ENCODE results near the gene NUDT9. TPM values are rescaled to one million over a fixed set of nuclear protein-coding genes. Genes with fewer than 3 reads are reported as not detected.
"Not testable (repeated sequence)": the region's sequence is repeated elsewhere in the genome, so short reads cannot be mapped to it uniquely, and the experiment has no call there.

NUDT9 gene
- total RNA-seq, 2 donors from 2014 or later, result 10.2 to 12.6 TPM

- not testable (repeated sequence) for H3K27me3 Mint-ChIP-seq (ENCODE audit: low read depth); H3K27ac Mint-ChIP-seq; H3K9me3 Mint-ChIP-seq; DNase-seq; H3K4me3 Mint-ChIP-seq; ATAC-seq (replicated peaks in 1 of 2); H3K36me3 Mint-ChIP-seq (ENCODE audit: insufficient read depth in 2 of 2)
- peaks cover 15% of the 10 kb centered on the region for H3K4me1 Mint-ChIP-seq (ENCODE audit: low read depth)
These were observed 4.0 kb upstream of the NUDT9 start for GRCh38 chr4:87418410-87418809.

GRCh38 chr4:87419578-87420249, 2.7 kb upstream of the NUDT9 start:
- H3K9me3 Mint-ChIP-seq, result no peaks in the 10 kb centered on the region
- no peak overlapping the region for H3K27ac Mint-ChIP-seq
- H3K27me3 Mint-ChIP-seq (ENCODE audit: low read depth), result no peaks in the 10 kb centered on the region
- DNase-seq, result no peak
- ATAC-seq (replicated peaks in 1 of 2), result no peak
- H3K4me1 Mint-ChIP-seq (ENCODE audit: low read depth), result peaks cover 28% of the 10 kb centered on the region
- H3K4me3 Mint-ChIP-seq, result no peak overlapping the region
- H3K36me3 Mint-ChIP-seq (ENCODE audit: insufficient read depth in 2 of 2), result peaks cover 0 to 1% of the 10 kb centered on the region in 2 donors

GRCh38 chr4:87420276-87420830, 2.0 kb upstream of the NUDT9 start:
- no peak overlapping the region for H3K27ac Mint-ChIP-seq
- H3K36me3 Mint-ChIP-seq (ENCODE audit: insufficient read depth in 2 of 2), result peaks cover 0 to 1% of the 10 kb centered on the region in 2 donors
- no peak for ATAC-seq (replicated peaks in 1 of 2)
- no peak for DNase-seq
- no peaks in the 10 kb centered on the region for H3K27me3 Mint-ChIP-seq (ENCODE audit: low read depth)
- H3K4me1 Mint-ChIP-seq (ENCODE audit: low read depth), result peaks cover 32% of the 10 kb centered on the region
- no peaks in the 10 kb centered on the region for H3K9me3 Mint-ChIP-seq
- no peak overlapping the region for H3K4me3 Mint-ChIP-seq

- peaks cover 0 to 1% of the 10 kb centered on the region in 2 donors for H3K36me3 Mint-ChIP-seq (ENCODE audit: insufficient read depth in 2 of 2)
- H3K4me1 Mint-ChIP-seq (ENCODE audit: low read depth), result peaks cover 32% of the 10 kb centered on the region
- no peaks in the 10 kb centered on the region for H3K9me3 Mint-ChIP-seq
- ATAC-seq (replicated peaks in 1 of 2), result no peak
- DNase-seq, result no peak
- H3K27ac Mint-ChIP-seq, result peak overlapping the region; percentile 90
- no peaks in the 10 kb centered on the region for H3K27me3 Mint-ChIP-seq (ENCODE audit: low read depth)
- peak overlapping the region; percentile 90 to 91 for H3K4me3 Mint-ChIP-seq
These were observed 1.1 kb downstream of the NUDT9 start for GRCh38 chr4:87423317-87424098.

GRCh38 chr4:87424099-87424543, 1.7 kb downstream of the NUDT9 start:
- not testable (repeated sequence) for H3K27me3 Mint-ChIP-seq (ENCODE audit: low read depth); H3K9me3 Mint-ChIP-seq; DNase-seq; ATAC-seq (replicated peaks in 1 of 2); H3K36me3 Mint-ChIP-seq (ENCODE audit: insufficient read depth in 2 of 2)
- H3K4me3 Mint-ChIP-seq, result peak overlapping the region; percentile 90 to 91
- H3K4me1 Mint-ChIP-seq (ENCODE audit: low read depth), result peaks cover 32% of the 10 kb centered on the region
- peak overlapping the region; percentile 90 for H3K27ac Mint-ChIP-seq

- ATAC-seq (replicated peaks in 1 of 2), result no peak
- peaks cover 0 to 1% of the 10 kb centered on the region in 2 donors for H3K36me3 Mint-ChIP-seq (ENCODE audit: insufficient read depth in 2 of 2)
- peaks cover 40% of the 10 kb centered on the region for H3K4me1 Mint-ChIP-seq (ENCODE audit: low read depth)
- DNase-seq, result no peak
- H3K27me3 Mint-ChIP-seq (ENCODE audit: low read depth), result no peaks in the 10 kb centered on the region
- no peaks in the 10 kb centered on the region for H3K9me3 Mint-ChIP-seq
- H3K27ac Mint-ChIP-seq, result peak overlapping the region; percentile 24
- H3K4me3 Mint-ChIP-seq, result no peak overlapping the region
These were observed 3.3 kb downstream of the NUDT9 start for GRCh38 chr4:87425711-87426110.

GRCh38 chr4:87426865-87427517, 4.6 kb downstream of the NUDT9 start:
- H3K36me3 Mint-ChIP-seq (ENCODE audit: insufficient read depth in 2 of 2), result peaks cover 0 to 1% of the 10 kb centered on the region in 2 donors
- H3K4me3 Mint-ChIP-seq, result no peak overlapping the region
- DNase-seq (no peak), ATAC-seq (replicated peaks in 1 of 2) (no peak)
- peak overlapping the region; percentile 33 for H3K27ac Mint-ChIP-seq
- no peaks in the 10 kb centered on the region for H3K9me3 Mint-ChIP-seq
- peaks cover 31% of the 10 kb centered on the region for H3K4me1 Mint-ChIP-seq (ENCODE audit: low read depth)
- H3K27me3 Mint-ChIP-seq (ENCODE audit: low read depth), result no peaks in the 10 kb centered on the region

GRCh38 chr4:87427518-87427868, 5.1 kb downstream of the NUDT9 start:
- no peaks in the 10 kb centered on the region for H3K27me3 Mint-ChIP-seq (ENCODE audit: low read depth)
- no peaks in the 10 kb centered on the region for H3K9me3 Mint-ChIP-seq
- H3K27ac Mint-ChIP-seq, result peak overlapping the region; percentile 33
- peaks cover 29% of the 10 kb centered on the region for H3K4me1 Mint-ChIP-seq (ENCODE audit: low read depth)
- no peak overlapping the region for H3K4me3 Mint-ChIP-seq
- ATAC-seq (replicated peaks in 1 of 2) (no peak), DNase-seq (no peak)
- H3K36me3 Mint-ChIP-seq (ENCODE audit: insufficient read depth in 2 of 2), result no peaks in the 10 kb centered on the region

GRCh38 chr4:87428979-87429378, 6.6 kb downstream of the NUDT9 start:
- H3K36me3 Mint-ChIP-seq (ENCODE audit: insufficient read depth in 2 of 2), result no peaks in the 10 kb centered on the region
- no peak for DNase-seq
- H3K4me3 Mint-ChIP-seq, result no peak overlapping the region
- H3K27me3 Mint-ChIP-seq (ENCODE audit: low read depth), result no peaks in the 10 kb centered on the region
- H3K27ac Mint-ChIP-seq, result no peak overlapping the region
- peaks cover 31% of the 10 kb centered on the region for H3K4me1 Mint-ChIP-seq (ENCODE audit: low read depth)
- no peaks in the 10 kb centered on the region for H3K9me3 Mint-ChIP-seq
- ATAC-seq (replicated peaks in 1 of 2), result no peak

- no peaks in the 10 kb centered on the region for H3K27me3 Mint-ChIP-seq (ENCODE audit: low read depth)
These were observed 7.7 kb downstream of the NUDT9 start for GRCh38 chr4:87430038-87430437.

GRCh38 chr4:87433342-87433741, 11.0 kb downstream of the NUDT9 start:
- Mint-ChIP-seq H3K9me3 (no peaks in the 10 kb centered on the region), H3K36me3 (ENCODE audit: insufficient read depth in 2 of 2) (peaks cover 0 to 5% of the 10 kb centered on the region in 2 donors), H3K27me3 (ENCODE audit: low read depth) (no peaks in the 10 kb centered on the region), H3K4me3 (no peak overlapping the region), H3K4me1 (ENCODE audit: low read depth) (peaks cover 24% of the 10 kb centered on the region), H3K27ac (no peak overlapping the region)
- no peak for DNase-seq
- no peak for ATAC-seq (replicated peaks in 1 of 2)

More at GRCh38 chr4:87430038-87430437, 7.7 kb downstream of the NUDT9 start:
- no peaks in the 10 kb centered on the region for H3K9me3 Mint-ChIP-seq
- DNase-seq (no peak), ATAC-seq (replicated peaks in 1 of 2) (no peak)
- H3K36me3 Mint-ChIP-seq (ENCODE audit: insufficient read depth in 2 of 2), result no peaks in the 10 kb centered on the region
- H3K4me3 Mint-ChIP-seq, result no peak overlapping the region
- H3K4me1 Mint-ChIP-seq (ENCODE audit: low read depth), result peaks cover 20% of the 10 kb centered on the region
- no peak overlapping the region for H3K27ac Mint-ChIP-seq

GRCh38 chr4:87442889-87443288, 20.5 kb downstream of the NUDT9 start:
- Mint-ChIP-seq H3K27me3 (ENCODE audit: low read depth) (no peaks in the 10 kb centered on the region), H3K4me3 (no peak overlapping the region), H3K36me3 (ENCODE audit: insufficient read depth in 2 of 2) (peaks cover 0 to 15% of the 10 kb centered on the region in 2 donors), H3K4me1 (ENCODE audit: low read depth) (no peaks in the 10 kb centered on the region), H3K9me3 (no peaks in the 10 kb centered on the region), H3K27ac (no peak overlapping the region)
- ATAC-seq (replicated peaks in 1 of 2) (peak in 1 of 2 donors; percentile 26), DNase-seq (no peak)

- H3K27me3 Mint-ChIP-seq (ENCODE audit: low read depth), result no peaks in the 10 kb centered on the region
- no peaks in the 10 kb centered on the region for H3K4me1 Mint-ChIP-seq (ENCODE audit: low read depth)
- no peaks in the 10 kb centered on the region for H3K9me3 Mint-ChIP-seq
- no peak overlapping the region for H3K4me3 Mint-ChIP-seq
- H3K27ac Mint-ChIP-seq, result no peak overlapping the region
- H3K36me3 Mint-ChIP-seq (ENCODE audit: insufficient read depth in 2 of 2), result peaks cover 1 to 5% of the 10 kb centered on the region in 2 donors
- no peak for DNase-seq
- no peak for ATAC-seq (replicated peaks in 1 of 2)
These were observed 22.4 kb downstream of the NUDT9 start for GRCh38 chr4:87444741-87445140.

Measured in activated T-cell treated with anti-CD3 and anti-CD28 coated beads, Interleukin-2, amount 50 U/mL, for 72 hours (primary cell).